Fibroblast of lung (primary cell): ENCODE results near the gene PLEKHG7.

ENCODE experiments used
- CTCF ChIP-seq, 2 donors: IDR thresholded peaks in 1 of 2; conservative IDR thresholded peaks in 1 of 2; 1 replicate in 1 of 2; 2 replicates in 1 of 2; pipeline ENCODE4 v1.5.1; 2011 to 2012; ENCODE audit warnings: low read length in 2 of 2, control low read depth in 1 of 2, inconsistent platforms in 1 of 2, low read depth in 1 of 2, mild to moderate bottlenecking in 1 of 2
- EZH2 ChIP-seq: IDR thresholded peaks from 2 replicates; pipeline ENCODE4 v1.5.1; 2012; ENCODE audit warnings: low read length, control low read depth, mild to moderate bottlenecking; ENCODE audit errors: missing control alignments

DNA sequence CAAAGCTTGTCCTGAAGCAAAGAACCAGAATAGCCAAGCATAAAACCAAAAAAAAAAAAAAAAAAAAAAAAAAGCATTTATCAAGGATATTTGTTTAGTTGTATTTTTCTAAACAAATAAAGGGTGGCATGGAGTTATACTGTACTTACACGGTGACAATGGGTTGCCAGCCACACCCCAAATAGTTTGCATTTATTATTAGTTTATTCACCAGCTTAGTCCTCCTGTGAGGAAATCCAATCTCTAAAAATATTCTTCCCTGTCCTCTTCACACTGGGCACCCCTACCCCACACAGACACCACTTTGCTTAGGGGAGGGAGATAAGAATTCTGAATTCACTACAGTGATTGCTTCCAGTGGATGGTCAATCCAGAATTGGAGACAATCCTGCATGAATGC, 18.9 kb downstream of the PLEKHG7 start:
- TF ChIP-seq CTCF (conservative IDR thresholded peaks at IDR 0.05 in 1 of 2, IDR thresholded peaks at IDR 0.05 in 1 of 2; ENCODE audit: low read depth in 1 of 2, low read length in 2 of 2) = no peak
- TF ChIP-seq EZH2 = no peak
